CD4-positive, alpha-beta T cell treated with Interleukin-6 for 4 hours (primary cell): Measurements from ENCODE around the gene SRPX2.

Experiments
- DNase-seq: peaks from one replicate; pipeline ENCODE4 v3.0.0-alpha.2; 2020; ENCODE audit warnings: mixed read lengths

SRPX2 gene

GRCh38 chrX:100652266-100652665, 8.3 kb downstream of the SRPX2 start:
- no peak for DNase-seq

- DNase-seq = no peak
Observed at GRCh38 chrX:100654261-100654660, 10.3 kb downstream of the SRPX2 start.

- no peak for DNase-seq
Observed at GRCh38 chrX:100658941-100659381, 15.0 kb downstream of the SRPX2 start.

GRCh38 chrX:100659431-100660137, 15.6 kb downstream of the SRPX2 start:
- no peak for DNase-seq

- DNase-seq = no peak
Observed at GRCh38 chrX:100662170-100662569, 18.2 kb downstream of the SRPX2 start.

GRCh38 chrX:100662796-100663195, 18.8 kb downstream of the SRPX2 start:
- DNase-seq = no peak

- DNase-seq = no peak
Observed at GRCh38 chrX:100663642-100664041, 19.6 kb downstream of the SRPX2 start.

- DNase-seq = no peak
Observed at GRCh38 chrX:100672966-100673365, 29.0 kb downstream of the SRPX2 start.

- DNase-seq = no peak
Observed at GRCh38 chrX:100673397-100673953, 29.5 kb downstream of the SRPX2 start.

GRCh38 chrX:100674705-100675104, 30.7 kb downstream of the SRPX2 start:
- DNase-seq = no peak

- DNase-seq = no peak
Observed at GRCh38 chrX:100677611-100678181, 33.7 kb downstream of the SRPX2 start.

- DNase-seq = no peak
Observed at GRCh38 chrX:100680756-100681155, 36.8 kb downstream of the SRPX2 start.

- DNase-seq = no peak
Observed at GRCh38 chrX:100681599-100681998, 37.6 kb downstream of the SRPX2 start.

GRCh38 chrX:100682939-100683338, 38.9 kb downstream of the SRPX2 start:
- DNase-seq = no peak

GRCh38 chrX:100685284-100685996, 41.4 kb downstream of the SRPX2 start:
- peak; percentile 66 for DNase-seq

- DNase-seq = no peak
Observed at GRCh38 chrX:100685997-100686305, 42.0 kb downstream of the SRPX2 start.

- no peak for DNase-seq
Observed at GRCh38 chrX:100687128-100687527, 43.1 kb downstream of the SRPX2 start.

- DNase-seq = no peak
Observed at GRCh38 chrX:100687546-100687945, 43.5 kb downstream of the SRPX2 start.

- no peak for DNase-seq
Observed at GRCh38 chrX:100695302-100695701, 51.3 kb downstream of the SRPX2 start.

GRCh38 chrX:100695991-100696390, 52.0 kb downstream of the SRPX2 start:
- no peak for DNase-seq

- no peak for DNase-seq
Observed at GRCh38 chrX:100696699-100697351, 52.8 kb downstream of the SRPX2 start.

GRCh38 chrX:100698551-100698950, 54.6 kb downstream of the SRPX2 start:
- no peak for DNase-seq

GRCh38 chrX:100700809-100701208, 56.8 kb downstream of the SRPX2 start:
- no peak for DNase-seq
